HL-60/S4 treated with phorbol 12-myristate 13-acetate at 8.2 ng/mL for 4 days and 3 days (cell line): ENCODE measurements around the gene CCL17.
"Not testable (repeated sequence)": the region's sequence is repeated elsewhere in the genome, so short reads cannot be mapped to it uniquely, and the experiment has no call there.

Experiments used
- in situ Hi-C: fragments of 300-500 bp; cut with MboI; formaldehyde crosslinking; loops from 2 replicates; pipeline ENCODE4 v1.15.0; 2022; ENCODE audit warnings: low sequenced_read_pairs

Gene CCL17

DNA sequence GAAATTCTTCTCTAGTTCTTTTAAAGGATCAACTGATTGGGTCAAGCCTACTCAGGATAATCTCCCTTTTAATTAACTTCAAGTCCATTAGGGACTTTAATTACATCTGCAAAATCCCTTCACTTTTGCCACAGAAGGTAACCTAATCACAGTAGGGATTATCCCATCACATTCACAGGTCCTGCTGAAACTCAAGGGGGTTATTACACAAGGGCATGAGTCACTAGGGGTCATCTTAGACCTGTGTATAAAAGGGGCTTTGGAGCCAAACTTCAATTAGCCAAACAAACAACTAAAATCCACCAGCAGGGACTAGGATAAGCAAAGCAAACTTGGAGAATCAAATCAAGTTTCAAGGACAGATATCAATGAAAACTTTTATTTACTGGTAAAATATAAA, 23.3 kb downstream of the CCL17 start:
- in situ Hi-C loops, result no loop called here

DNA sequence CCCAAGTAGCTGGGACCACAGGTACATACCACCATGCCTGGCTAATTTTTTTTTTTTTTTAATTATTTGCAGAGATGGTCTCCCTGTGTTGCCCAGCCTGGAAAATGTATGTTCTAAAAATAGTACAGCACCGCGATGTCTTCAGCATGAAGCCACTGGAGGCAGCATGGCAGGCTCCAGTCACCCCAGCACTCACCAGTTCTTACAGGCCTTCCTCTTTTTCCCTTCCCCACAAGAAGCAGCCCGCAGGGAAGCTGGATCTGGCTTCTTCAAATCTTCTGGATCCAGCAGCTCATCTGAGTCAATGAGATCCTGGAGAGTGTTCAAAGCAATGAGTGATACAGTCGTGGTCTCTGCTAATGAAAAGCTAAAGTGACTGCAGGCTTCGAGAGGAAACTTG, 26.4 kb downstream of the CCL17 start:
- in situ Hi-C loops, result no loop called here

DNA sequence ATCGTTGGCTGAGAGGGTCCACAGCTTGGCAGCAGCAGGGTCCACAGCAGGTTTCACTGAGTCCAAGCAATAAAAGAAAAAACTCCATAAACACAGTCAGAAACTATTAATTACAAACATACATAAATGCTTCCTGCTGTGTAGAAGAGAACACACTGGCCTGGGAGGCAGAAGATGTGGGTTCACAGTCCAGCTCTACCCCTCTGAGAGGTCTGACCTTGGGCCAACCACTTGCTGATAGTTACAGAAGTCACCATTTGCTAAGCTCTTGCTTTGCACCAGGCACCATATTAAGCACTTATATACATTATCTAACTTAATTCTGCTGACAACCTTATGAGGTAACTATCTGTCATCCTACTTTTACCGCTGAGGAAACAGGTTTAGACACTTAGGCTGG, 27.9 kb downstream of the CCL17 start:
- in situ Hi-C loops, result no loop called here

DNA sequence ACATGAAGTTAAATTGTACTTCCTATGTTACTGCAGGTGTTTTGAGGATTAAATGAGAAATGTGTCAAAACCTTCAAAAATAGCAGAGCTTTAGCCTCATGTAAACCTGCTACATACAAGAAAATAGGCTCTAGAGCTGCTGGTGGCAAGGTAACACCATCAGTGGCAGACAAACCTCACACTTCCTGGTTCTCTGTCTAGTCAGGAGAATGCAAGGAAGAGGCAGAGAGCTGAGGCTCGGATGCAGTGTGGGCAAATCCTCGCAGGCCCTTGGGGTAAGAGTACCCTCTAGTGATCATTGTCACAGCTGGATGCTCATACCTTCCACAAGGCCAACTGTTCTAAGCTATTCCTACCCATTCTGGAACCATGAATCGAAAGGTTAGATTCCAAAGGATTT, 28.4 kb downstream of the CCL17 start:
- in situ Hi-C loops, result no loop called here

DNA sequence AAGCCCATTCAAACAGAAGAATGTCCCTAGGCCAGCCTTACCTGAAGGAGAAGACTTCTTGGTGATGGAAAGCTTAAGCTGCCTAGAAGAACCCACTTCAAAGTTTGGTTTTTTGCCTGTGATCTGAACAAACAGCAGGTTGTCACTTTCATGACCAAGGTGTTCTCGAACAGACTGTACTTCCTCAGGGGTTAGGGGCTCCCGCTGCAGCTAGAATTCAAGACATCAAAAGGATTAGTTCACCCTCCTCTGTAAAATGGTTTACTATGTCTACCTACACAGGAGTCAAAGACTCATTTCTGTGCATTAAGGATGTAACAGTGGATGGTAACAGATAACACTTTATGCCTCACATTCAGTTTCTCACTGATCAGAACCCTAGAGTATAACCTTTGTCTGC, 29.4 kb downstream of the CCL17 start:
- in situ Hi-C loops, result no loop called here

DNA sequence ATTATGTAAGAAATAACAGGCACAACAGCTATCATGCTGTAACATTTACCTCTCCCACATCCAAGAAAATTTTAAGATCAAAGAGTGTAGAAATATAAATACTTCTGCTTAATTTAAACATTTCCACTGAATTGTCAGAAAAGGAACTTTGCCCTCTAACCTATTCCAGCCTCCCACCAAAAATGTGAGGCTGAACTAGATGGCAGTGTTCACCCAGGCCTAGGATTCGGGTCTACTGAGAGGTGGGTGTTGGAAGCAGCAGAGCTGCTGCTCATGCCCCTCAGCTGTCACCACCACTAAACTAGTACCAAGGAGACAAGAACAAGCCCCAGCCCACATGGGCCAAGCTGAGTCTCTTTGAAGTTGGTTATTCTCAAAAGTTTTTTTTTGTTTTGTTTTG, 31.3 kb downstream of the CCL17 start:
- in situ Hi-C loops, result no loop called here

DNA sequence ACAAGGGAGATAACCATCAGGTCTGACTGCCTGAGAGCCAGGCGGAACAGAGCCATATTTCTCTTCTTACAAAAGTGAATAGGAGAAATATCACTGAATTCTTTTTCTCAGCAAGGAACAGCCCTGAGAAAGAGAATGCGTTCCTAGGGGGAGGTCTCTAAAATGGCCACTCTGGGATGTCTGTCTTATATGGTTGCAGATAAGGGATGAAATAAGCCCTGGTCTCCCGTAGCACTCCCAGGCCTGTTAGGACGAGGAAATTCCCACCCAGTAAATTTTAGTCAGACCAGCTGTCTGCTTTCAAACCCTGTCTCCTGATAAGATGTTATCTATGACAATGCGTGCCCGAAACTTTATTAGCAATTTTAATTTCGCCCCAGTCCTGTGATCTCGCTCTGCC, 35.4 kb downstream of the CCL17 start:
- in situ Hi-C loops, result not testable (repeated sequence)

DNA sequence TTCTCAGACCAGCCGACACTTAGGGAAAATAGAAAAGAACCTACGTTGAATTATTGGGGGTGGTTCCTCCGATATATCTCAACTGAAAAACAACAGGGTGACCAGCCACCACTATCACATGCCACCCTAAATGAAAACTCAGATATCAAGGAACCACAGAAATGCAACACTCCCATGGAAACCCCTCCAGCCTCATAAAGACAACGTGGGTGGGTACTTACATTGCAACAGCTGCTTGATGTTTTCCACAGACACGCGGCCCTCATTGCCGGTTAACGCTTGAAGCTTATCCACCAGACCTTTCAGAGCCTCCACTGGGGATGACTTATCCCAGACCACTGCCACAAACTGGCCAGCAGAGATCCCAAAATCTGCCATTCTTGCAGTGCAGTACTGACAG, 36.0 kb downstream of the CCL17 start:
- in situ Hi-C loops, result not testable (repeated sequence)

DNA sequence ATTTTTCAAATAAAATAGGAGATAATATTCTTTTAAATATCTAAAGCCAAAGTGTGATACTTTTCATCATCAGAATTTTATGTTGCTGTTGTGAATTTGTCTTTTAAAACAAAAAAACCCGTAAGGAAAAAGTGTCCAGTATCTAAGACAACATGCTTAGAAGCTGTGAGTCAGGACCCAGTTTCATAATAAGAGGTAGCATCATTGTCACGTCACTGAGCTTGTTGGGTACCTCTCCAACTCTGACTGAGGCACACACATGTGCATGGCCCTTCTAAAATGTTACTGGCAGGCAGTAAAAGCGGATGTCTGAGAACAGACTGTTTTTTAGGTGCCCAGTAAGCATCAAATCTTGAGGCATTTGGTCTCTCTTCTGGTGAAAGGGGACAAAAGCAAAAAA, 40.1 kb downstream of the CCL17 start:
- in situ Hi-C loops, result no loop called here

DNA sequence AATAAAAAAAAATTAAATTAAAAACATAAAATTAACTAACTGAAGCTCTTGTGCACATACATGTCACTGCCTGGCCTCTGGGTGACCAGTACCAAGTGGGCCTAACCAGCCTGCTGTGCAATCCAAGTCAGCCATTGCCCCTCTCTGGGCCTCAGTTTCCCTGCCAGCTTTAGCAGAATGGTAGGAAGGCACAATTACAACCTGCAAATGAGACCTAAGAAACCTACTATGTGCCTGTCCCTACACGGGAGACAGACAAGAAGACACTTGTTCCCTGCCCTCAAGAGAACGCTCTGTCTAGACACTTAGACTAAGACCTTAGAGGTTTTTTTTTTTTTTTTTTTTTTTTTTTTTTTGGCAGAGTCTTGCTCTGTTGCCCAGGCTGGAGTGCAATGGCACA, 40.9 kb downstream of the CCL17 start:
- in situ Hi-C loops, result no loop called here

DNA sequence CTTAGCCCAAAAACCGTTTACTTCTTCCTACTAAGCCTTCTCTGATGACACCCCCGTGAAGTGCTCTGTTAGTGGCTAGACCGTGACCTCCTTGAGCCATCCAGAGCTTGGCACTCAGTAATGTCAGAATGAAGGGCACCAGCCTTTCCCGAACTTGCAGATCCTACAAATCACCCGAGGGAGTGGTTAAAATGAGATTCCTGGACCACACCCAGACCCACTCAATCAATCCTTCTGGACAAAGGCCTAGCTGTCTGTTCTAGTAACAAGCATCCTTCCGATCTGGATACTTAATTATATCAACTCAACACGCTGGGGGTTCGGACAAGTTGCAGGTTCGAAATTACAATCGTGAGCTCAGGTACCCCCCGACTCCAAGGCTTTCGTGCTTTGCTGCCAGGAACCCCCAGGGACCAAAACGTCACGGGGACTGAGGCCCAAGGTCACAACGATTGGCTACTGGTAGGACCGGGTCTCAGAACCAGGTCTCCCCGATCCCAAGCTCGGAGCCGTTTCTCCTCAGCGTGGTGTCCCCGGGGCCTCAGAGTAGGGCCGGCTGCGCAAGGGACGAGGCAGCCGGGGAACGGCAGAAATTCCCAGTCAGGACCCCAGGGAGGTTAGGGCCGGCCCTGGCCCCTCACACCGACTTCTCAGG, 42.1 kb downstream of the CCL17 start:
- in situ Hi-C loops, result no loop called here

DNA sequence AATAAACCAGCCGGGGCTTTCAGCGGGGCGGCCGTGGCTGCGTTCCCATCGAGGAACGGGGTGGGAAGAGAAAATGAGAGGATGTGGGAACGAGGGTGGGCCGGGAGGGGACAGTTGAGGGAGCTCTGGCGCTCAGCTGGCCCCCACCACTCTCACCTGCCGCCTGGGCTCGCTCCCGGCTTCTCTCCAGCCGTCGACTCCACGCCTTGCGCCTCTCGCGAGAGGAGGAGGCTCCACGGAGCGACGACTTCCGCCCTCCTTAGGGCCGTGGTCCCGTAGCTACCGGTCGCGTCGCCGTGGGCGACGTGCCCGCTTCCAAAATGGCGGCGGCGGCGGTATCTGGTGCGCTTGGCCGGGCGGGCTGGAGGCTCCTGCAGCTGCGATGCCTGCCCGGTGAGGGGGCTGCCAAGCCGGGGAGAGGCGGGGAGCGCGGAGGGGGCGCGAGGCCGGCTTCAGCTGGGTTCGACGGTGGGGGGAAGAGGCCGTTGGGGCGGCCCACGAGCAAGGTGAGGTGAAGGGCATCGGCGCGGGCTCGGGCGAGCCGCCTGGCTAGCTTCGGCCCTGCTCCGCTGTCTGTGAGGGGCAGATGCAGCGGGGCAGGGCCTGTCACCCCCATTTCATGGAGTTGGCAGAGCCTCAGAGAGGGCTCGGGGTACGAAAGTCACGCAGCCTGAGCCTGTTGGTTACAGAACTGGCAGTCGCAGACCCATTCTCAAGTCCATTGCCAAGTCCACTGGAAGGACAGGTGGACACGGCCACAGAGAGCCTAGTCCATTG, 42.8 kb downstream of the CCL17 start, which contains the start of the genes CIAPIN1 and COQ9:
Gene CIAPIN1 (minus strand): TSS at position 200 of the 777 bp plus-strand sequence. CDS start 6,457 bp downstream, outside the sequence.
Gene COQ9 (plus strand): TSS at position 294 of the 777 bp plus-strand sequence. CDS start 27 bp downstream, at position 321.
- in situ Hi-C loops, result no loop called here

DNA sequence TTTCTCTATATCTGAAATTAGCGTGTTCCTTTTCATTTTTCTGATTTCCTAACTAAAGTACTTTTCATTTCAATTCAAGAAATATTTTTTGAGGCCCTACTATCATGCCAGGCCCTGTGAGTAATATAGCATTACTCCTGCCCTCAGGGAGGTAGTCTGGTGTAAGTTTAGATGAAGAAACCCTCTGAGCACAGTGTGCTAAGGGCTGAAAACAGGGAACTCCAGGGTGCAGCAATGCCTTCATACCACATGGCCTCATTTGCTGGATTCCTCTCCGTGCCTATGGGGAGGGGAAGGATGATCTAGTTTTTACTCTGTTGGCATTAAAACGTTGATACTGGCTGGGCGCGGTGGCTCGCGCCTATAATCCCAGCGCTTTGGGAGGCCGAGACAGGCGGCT, 47.5 kb downstream of the CCL17 start:
- in situ Hi-C loops, result no loop called here

DNA sequence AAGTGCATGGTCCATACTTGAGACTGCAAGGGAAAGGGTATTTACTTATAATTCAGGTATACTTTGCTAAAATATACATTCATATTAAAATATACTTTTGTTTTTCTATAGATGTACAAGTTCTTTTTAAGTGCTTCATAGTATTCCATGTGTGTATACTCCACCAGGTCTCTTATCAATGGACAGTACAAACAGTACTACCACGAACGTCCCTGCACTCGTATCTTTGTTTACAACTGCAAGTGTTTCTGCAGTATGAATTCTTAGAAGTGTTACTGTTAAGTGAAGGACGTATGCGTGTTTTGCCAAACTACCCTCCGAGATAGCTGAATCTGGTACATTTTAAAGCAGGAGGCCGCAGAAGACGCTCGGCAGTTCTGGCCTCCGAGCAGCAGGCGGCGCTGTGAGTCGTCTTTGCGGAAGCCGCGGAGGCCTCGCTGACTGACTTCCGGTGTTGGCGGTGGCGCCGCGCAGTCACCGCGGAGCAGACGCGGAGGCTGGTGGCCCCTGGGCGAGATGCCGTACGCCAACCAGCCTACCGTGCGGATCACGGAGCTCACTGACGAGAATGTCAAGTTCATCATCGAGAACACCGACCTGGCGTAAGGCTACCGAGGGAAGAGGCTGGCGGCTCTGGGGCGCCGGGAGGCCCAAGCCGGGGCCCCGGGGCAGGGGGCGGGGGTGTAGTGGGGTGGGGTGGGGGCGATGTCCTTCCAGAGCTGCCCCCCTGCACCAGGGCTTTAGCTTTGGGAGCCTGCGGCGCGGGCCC, 57.8 kb downstream of the CCL17 start, which contains the start of gene POLR2C:
Gene POLR2C (plus strand): TSS at position 471 of the 769 bp plus-strand sequence. CDS start 46 bp downstream, at position 517.
- in situ Hi-C loops, result no loop called here

DNA sequence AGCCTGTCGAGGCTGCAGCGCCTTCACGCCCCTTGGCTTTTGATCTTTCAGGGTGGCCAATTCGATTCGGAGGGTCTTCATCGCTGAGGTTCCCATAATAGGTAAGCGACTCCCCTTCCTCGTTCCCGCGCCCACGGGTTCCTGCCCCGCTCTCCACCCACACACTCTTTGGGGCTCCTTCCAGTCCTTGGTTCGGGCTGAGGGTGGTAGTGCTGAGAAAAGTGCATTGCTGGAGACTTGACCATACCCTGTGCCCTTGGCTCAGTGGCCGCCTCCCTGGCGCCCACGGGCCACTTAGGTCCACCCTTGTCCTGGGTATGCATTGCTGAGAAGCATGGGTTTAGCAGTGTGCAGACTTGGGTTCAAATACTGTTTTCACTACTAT, 58.4 kb downstream of the CCL17 start:
- in situ Hi-C loops, result no loop called here

DNA sequence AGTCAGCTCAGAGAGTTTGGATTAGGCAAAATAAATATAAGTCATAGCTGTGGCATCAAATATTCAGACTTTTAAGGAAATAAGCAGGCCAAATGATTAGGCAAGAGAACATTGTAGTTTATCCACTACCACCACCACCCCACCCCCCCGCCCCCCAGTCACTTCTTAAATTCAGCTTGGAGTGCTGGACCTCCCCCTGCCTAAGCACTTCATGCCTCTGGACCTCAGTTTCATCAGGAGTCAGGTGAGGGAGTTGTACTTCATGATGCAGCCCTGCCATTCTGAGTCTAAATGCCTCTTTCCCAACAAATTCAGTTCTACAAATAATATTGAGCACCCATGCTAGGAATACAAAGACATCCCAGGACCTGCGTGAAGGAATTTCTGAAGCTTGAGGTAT, 60.0 kb downstream of the CCL17 start:
- in situ Hi-C loops, result no loop called here
